Nephron progenitor cell (in vitro differentiated cells): ENCODE measurements around the gene PRKG1.

Source experiments
- DNase-seq: peaks from one replicate; pipeline ENCODE4 v3.0.0; 2021
- H3K27ac Mint-ChIP-seq: 2 replicates; pipeline ENCODE4 v1.8.0; 2021; ENCODE audit warnings: mild to moderate bottlenecking, moderate library complexity, mixed read lengths
- H3K27me3 Mint-ChIP-seq: 2 replicates; pipeline ENCODE4 v1.8.0; 2021; ENCODE audit warnings: mild to moderate bottlenecking, low read depth, mixed read lengths; ENCODE audit not compliant: poor library complexity
- H3K36me3 Mint-ChIP-seq: 2 replicates; pipeline ENCODE4 v1.8.0; 2021; ENCODE audit warnings: low read depth, mixed read lengths
- H3K4me1 Mint-ChIP-seq: 2 replicates; pipeline ENCODE4 v1.8.0; 2021; ENCODE audit warnings: mixed read lengths
- H3K4me3 Mint-ChIP-seq: 2 replicates; pipeline ENCODE4 v1.8.0; 2021; ENCODE audit warnings: mild to moderate bottlenecking, moderate library complexity, mixed read lengths
- H3K9me3 Mint-ChIP-seq: 2 replicates; pipeline ENCODE4 v1.8.0; 2021; ENCODE audit warnings: mild to moderate bottlenecking, moderate library complexity, mixed read lengths
- TF ChIP-seq, protein P1 (sequence below): fragments of 200-600 bp; sonication (generic); IDR thresholded peaks from 2 replicates; pipeline ENCODE4 v1.5.0; 2021; ENCODE audit warnings: antibody characterized with exemption

The PRKG1 gene

DNA sequence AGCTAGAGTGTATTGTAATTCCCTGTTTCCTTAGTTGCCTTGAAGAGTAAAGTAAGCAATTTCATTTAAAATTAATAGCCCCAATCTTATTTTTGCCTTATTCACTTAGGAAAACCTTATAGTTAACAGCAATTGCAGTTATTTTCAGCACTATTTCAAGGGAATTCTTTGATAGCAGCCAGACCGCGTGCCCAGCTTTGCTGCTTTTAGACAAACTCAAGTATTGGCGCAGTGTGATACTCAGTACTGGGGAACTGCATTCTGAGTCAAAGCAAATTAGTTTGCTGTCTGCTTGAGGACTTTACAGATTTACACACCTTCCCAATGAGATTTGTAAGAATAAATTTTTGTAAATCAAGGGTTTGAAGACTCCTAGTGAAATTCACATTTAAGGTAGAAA lies 21.2 kb downstream of the PRKG1 start:
- H3K4me1 Mint-ChIP-seq: peaks cover 6% of the 10 kb centered on the region
- no peaks in the 10 kb centered on the region for H3K27me3 Mint-ChIP-seq
- H3K27ac Mint-ChIP-seq: no peak overlapping the region
- no peak for DNase-seq
- TF ChIP-seq, protein P1, sequence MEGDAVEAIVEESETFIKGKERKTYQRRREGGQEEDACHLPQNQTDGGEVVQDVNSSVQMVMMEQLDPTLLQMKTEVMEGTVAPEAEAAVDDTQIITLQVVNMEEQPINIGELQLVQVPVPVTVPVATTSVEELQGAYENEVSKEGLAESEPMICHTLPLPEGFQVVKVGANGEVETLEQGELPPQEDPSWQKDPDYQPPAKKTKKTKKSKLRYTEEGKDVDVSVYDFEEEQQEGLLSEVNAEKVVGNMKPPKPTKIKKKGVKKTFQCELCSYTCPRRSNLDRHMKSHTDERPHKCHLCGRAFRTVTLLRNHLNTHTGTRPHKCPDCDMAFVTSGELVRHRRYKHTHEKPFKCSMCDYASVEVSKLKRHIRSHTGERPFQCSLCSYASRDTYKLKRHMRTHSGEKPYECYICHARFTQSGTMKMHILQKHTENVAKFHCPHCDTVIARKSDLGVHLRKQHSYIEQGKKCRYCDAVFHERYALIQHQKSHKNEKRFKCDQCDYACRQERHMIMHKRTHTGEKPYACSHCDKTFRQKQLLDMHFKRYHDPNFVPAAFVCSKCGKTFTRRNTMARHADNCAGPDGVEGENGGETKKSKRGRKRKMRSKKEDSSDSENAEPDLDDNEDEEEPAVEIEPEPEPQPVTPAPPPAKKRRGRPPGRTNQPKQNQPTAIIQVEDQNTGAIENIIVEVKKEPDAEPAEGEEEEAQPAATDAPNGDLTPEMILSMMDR: no peak
- no peaks in the 10 kb centered on the region for H3K9me3 Mint-ChIP-seq
- H3K36me3 Mint-ChIP-seq: no peaks in the 10 kb centered on the region
- no peak overlapping the region for H3K4me3 Mint-ChIP-seq

DNA sequence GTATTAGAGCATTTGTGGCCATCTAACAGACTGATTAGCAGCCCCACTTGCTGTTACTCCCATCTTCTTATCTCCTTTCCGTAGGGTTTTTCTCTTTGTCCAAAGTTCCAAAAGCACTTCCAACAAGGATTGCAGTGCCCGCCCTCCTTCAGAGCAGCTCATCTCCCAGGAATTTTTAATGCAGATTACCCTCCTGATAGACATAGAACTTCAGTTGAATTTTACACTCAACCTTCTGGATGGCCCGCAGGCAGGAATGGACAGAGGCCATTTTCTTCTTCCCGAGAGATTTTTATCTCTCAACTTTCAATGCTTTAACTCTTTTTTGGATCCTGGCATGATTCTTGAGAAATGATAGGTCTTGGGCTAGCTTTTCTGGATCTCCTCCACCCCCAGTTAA lies 23.3 kb downstream of the PRKG1 start:
- TF ChIP-seq, protein P1: no peak
- Mint-ChIP-seq H3K27ac (no peak overlapping the region), H3K4me3 (no peak overlapping the region), H3K9me3 (no peaks in the 10 kb centered on the region), H3K27me3 (no peaks in the 10 kb centered on the region), H3K4me1 (peaks cover 6% of the 10 kb centered on the region), H3K36me3 (no peaks in the 10 kb centered on the region)
- DNase-seq: no peak

DNA sequence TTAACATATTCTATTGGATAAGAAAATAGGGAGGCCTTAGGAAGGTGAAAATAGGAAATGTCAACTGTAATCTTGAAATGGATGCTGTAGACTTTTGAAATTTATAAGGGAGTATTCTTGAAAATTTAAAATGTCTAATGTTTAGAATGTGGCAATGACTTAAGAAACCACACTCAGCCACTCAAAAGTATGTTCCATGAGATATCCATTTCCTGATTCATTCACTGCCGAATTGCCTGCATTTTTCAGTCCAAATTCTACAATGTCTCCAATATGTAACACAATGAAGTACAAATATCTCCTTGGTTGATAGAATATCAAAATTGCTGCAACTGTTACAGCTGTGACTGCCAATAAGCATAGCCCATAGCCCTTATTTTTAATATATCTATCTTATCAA lies 25.9 kb downstream of the PRKG1 start:
- no peaks in the 10 kb centered on the region for H3K27me3 Mint-ChIP-seq
- H3K27ac Mint-ChIP-seq: no peak overlapping the region
- DNase-seq: no peak
- TF ChIP-seq, protein P1: no peak
- no peaks in the 10 kb centered on the region for H3K9me3 Mint-ChIP-seq
- H3K4me1 Mint-ChIP-seq: peaks cover 4% of the 10 kb centered on the region
- H3K36me3 Mint-ChIP-seq: no peaks in the 10 kb centered on the region
- no peak overlapping the region for H3K4me3 Mint-ChIP-seq

DNA sequence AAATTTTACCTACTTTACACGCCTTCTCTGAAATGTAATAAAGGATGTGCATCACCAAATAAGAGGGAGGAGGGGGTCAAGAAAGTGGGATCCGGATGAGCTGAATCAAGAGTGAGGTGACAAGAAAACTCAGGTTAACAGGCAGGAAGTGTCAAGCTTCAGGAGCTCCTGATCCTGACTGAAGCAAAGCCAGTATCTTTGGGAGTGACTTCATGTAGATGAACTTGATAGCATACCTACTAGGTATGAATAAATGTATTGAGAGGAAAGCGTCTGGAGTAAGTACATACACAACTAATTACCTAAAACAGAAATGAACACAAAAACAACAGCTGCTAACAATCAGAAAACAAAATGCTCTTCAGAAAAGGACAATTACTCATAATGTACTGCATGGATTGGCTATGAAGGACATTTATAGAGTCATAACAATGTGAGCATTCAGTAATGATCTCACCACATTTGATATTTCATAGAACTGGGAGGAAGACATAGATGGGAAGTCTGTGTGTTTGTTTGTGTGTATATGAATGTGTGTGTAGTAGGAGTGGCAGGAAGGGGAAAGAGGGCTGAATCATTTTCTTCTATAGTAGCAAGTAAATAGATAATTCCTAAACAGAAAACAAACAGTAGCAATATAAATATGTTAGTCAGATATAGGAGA lies 29.4 kb downstream of the PRKG1 start:
- no peaks in the 10 kb centered on the region for H3K36me3 Mint-ChIP-seq
- no peak for DNase-seq
- no peaks in the 10 kb centered on the region for H3K9me3 Mint-ChIP-seq
- H3K27ac Mint-ChIP-seq: no peak overlapping the region
- TF ChIP-seq, protein P1: no peak
- H3K4me3 Mint-ChIP-seq: no peak overlapping the region
- H3K27me3 Mint-ChIP-seq: no peaks in the 10 kb centered on the region
- H3K4me1 Mint-ChIP-seq: no peaks in the 10 kb centered on the region

DNA sequence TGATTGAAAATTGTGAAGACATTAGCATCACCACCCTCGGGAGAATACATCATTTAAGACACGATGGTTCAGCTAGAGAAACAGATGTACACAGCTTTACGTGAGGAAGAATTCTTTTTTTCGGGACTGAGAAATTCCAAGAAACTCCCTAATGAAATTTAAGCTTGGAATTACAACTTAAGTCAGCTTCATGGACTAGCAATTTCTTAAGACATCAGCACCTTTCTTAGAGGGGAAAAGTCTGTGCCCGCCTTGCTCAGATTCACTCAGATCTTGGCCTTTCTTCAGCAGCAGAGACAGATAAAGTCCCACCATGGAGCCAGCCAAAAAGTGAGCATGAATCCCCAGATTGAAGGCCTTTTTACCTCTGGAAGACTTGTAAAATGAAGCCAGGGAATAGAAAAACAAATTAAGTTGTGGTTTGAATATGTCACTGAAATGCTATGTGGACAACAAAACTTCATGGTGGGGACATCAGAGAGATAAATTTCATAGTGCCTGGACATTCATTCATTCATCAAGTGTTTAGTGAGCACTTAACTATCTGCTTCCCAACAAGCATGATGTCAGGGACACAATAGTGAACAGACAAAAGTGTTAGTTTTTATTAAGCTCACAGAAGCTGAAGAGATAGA lies 32.1 kb downstream of the PRKG1 start:
- H3K9me3 Mint-ChIP-seq: no peaks in the 10 kb centered on the region
- H3K4me1 Mint-ChIP-seq: no peaks in the 10 kb centered on the region
- H3K4me3 Mint-ChIP-seq: no peak overlapping the region
- H3K27ac Mint-ChIP-seq: no peak overlapping the region
- no peaks in the 10 kb centered on the region for H3K27me3 Mint-ChIP-seq
- DNase-seq: no peak
- TF ChIP-seq, protein P1: no peak
- H3K36me3 Mint-ChIP-seq: no peaks in the 10 kb centered on the region

DNA sequence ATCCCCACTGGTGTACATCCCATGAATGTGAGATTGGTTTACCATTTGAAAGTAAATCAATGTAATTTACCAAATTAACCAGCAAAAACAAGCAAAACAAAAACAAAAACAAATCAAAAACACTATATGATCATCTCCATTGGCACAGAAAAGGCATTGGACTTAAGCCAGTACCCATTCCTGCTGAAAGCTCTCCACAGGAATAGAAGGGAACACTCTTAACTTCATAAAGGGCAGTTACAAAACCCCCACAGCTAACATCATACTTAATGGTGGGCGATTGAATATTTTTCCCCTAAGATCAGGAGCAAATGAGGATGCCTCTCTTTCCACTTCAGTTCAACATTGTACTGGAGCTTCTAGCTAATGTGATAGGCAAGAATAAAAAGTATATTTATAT lies 34.1 kb downstream of the PRKG1 start:
- H3K4me1 Mint-ChIP-seq: no peaks in the 10 kb centered on the region
- TF ChIP-seq, protein P1: no peak
- no peaks in the 10 kb centered on the region for H3K27me3 Mint-ChIP-seq
- H3K36me3 Mint-ChIP-seq: no peaks in the 10 kb centered on the region
- DNase-seq: no peak
- no peak overlapping the region for H3K4me3 Mint-ChIP-seq
- H3K9me3 Mint-ChIP-seq: no peaks in the 10 kb centered on the region
- no peak overlapping the region for H3K27ac Mint-ChIP-seq
